Measurements from ENCODE around the gene C17orf78. TPM values are rescaled to one million over a fixed set of nuclear protein-coding genes. Genes with fewer than 3 reads are reported as not detected.
"Not testable (repeated sequence)": the region's sequence is repeated elsewhere in the genome, so short reads cannot be mapped to it uniquely, and the experiment has no call there.

Gene C17orf78
- total and polyA plus RNA-seq, 2 experiments from 2014 or later = not detected

DNA sequence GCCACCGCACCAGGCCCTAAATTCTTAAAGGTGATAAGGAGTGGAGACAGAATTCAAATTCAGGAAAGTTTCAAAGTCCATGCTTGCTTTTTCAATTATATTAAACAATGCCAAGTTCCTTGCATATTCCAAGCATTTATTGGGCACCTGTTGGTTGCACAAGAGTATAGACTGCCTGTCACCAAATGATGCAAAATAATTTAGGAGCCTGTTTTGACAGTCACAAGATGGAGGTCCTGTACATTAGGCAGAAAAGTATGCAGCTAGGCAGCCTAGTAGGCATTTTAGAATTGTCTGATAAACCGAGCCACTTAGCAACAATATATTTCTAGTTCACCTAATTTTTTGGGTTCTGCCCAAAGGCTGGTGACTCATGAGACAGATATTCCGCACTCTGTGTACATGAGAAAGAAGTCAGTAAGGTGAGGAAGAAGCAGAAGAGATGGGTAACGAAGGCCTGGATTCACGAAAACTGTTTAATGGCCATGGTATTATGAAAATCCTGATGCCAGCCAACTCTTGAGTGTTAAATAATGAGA, 23.5 kb downstream of the C17orf78 start:
- no peak overlapping the region for H3K4me3 ChIP-seq
- TF ChIP-seq, protein P1, sequence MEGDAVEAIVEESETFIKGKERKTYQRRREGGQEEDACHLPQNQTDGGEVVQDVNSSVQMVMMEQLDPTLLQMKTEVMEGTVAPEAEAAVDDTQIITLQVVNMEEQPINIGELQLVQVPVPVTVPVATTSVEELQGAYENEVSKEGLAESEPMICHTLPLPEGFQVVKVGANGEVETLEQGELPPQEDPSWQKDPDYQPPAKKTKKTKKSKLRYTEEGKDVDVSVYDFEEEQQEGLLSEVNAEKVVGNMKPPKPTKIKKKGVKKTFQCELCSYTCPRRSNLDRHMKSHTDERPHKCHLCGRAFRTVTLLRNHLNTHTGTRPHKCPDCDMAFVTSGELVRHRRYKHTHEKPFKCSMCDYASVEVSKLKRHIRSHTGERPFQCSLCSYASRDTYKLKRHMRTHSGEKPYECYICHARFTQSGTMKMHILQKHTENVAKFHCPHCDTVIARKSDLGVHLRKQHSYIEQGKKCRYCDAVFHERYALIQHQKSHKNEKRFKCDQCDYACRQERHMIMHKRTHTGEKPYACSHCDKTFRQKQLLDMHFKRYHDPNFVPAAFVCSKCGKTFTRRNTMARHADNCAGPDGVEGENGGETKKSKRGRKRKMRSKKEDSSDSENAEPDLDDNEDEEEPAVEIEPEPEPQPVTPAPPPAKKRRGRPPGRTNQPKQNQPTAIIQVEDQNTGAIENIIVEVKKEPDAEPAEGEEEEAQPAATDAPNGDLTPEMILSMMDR (IDR thresholded peaks at IDR 0.05; ENCODE audit: low read depth, low read length) = no peak
- no peak for DNase-seq (ENCODE audit: low read depth in 1 of 2, low spot score in 1 of 2)

DNA sequence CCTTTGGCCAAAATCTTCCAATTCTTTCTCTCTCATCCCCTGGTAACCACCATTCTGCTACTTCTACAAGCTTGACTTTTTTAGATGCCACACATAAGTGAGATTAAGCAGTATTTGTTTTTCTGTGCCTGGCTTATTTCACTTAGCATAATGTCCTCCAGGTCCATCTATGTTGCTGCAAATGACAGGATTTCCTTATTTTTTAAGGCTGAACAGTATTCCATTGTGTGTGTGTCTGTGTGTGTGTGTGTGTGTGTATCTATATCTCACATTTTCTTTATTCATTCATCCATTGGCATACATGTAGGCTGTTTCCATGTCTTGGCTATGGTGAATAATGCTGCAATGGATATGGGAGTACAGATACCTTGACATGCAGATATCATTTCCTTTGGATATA, 24.7 kb downstream of the C17orf78 start:
- no peaks in the 10 kb centered on the region for H3K9me3 ChIP-seq (ENCODE audit: low read depth)
- TF ChIP-seq, protein P1 (IDR thresholded peaks at IDR 0.05; ENCODE audit: low read depth, low read length) = no peak
- no peak for DNase-seq (ENCODE audit: low read depth in 1 of 2, low spot score in 1 of 2)
- H3K4me1 ChIP-seq (ENCODE audit: low read depth) = no peaks in the 10 kb centered on the region
- H3K27ac ChIP-seq = no peak overlapping the region
- no peaks in the 10 kb centered on the region for H3K27me3 ChIP-seq
- H3K36me3 ChIP-seq = no peaks in the 10 kb centered on the region
- H3K4me3 ChIP-seq = no peak overlapping the region

More for the DNA sequence above, 23.5 kb downstream of the C17orf78 start:
- Histone ChIP-seq H3K36me3 (no peaks in the 10 kb centered on the region), H3K27me3 (no peaks in the 10 kb centered on the region), H3K4me1 (ENCODE audit: low read depth) (no peaks in the 10 kb centered on the region), H3K9me3 (ENCODE audit: low read depth) (no peaks in the 10 kb centered on the region), H3K27ac (no peak overlapping the region)

DNA sequence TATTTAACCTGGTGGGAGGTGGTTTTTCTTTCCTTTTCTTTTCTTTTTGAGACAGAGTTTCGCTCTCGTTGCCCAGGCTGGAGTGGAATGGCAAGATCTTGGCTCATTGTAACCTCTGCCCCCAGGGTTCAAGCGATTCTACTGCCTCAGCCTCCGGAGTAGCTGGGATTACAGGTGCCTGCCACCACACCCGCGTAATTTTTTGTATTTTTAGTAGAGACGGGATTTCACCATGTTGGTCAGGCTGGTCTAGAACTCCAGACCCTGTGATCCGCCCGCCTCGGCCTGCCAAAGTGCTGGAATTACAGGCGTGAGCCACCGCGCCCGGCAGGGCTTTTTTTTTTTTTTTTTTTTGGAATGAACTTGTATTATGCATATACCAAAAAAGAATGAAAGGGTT, 29.7 kb downstream of the C17orf78 start:
- not testable (repeated sequence) for H3K27ac ChIP-seq; H3K4me1 ChIP-seq (ENCODE audit: low read depth); H3K36me3 ChIP-seq; DNase-seq (ENCODE audit: low read depth in 1 of 2, low spot score in 1 of 2); H3K27me3 ChIP-seq; H3K9me3 ChIP-seq (ENCODE audit: low read depth)
- peak overlapping the region; percentile 67 for H3K4me3 ChIP-seq

DNA sequence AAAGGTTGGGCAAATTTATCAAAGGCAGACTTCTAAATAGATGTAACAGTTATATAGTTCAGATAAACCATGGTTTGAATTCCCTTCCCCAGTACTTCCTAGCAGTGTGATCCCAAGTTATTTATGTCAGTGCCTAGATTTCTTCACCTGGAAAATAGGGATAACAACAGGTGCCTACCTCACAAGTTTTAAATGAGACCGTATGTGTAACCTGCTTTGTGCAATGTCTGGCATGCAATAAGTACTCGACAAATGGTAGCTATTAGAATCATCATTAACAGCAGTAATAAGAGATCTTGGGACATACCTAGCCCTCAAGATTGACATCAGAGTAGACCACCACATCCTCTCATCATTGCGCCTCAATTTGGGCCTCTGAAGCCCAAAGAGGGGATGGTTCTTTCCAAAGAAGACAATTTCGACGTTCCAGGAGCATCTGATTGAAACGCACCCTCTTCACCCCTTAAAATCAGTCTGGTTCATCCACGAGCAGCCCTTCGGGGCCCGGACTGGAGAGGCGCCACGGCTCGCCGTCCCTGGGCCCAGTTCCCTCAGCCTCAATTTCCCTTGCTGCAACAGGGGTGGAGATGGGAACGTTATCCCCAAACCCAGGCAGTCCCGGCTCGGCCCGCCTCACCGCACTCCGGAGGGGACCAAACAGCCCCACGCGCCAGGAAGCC, 30.3 kb downstream of the C17orf78 start:
- no peaks in the 10 kb centered on the region for H3K27me3 ChIP-seq
- H3K4me3 ChIP-seq = peak overlapping the region; percentile 67
- H3K27ac ChIP-seq = peak overlapping the region; percentile 77
- H3K4me1 ChIP-seq (ENCODE audit: low read depth) = no peaks in the 10 kb centered on the region
- H3K9me3 ChIP-seq (ENCODE audit: low read depth) = no peaks in the 10 kb centered on the region
- TF ChIP-seq, protein P1 (IDR thresholded peaks at IDR 0.05; ENCODE audit: low read depth, low read length) = no peak
- no peaks in the 10 kb centered on the region for H3K36me3 ChIP-seq
- DNase-seq (ENCODE audit: low read depth in 1 of 2, low spot score in 1 of 2) = peak in 1 of 2 donors; percentile 6

DNA sequence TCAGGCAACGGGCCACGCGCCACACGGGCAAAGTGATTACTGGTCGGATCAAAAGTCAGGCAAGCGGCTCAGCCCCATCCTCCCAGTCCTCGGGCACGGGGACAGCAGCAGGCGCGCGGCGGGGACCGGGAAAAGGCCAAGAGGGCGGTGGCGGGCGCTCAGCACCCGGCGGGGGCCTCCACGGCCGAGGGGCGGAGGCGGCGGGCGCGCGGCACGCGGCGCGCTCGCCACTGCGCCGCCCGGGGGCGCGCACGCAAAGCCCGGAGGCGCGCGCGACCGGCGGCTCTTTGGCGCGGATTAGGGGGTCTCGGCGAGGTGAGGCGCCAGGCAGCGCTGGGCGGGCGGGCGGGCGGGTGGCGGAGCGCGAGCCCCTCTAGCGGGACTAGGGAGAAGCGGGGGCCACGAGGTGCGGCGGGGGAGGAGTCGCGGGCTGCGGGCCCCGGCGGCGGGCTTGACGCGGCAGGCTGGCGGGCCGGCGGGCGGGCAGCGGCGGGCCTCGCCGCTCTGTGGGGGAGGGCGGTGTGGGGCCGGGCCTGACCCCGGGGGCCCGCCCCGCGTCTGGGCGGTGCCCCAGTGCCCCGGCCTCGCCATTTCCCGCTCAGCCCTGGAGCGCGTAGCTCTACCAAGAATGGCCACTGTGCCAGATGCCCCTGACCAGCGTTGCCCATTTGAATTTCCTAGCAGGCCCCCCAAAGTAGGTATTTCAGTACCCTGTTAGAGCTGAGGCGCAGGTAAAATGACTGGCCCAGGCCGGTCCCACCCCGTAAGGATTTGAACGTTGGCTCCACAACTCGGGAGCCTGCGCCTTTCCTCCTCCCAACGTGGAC, 31.1 kb downstream of the C17orf78 start, which contains the start of the genes ACACA and TADA2A:
TSS of gene ACACA (minus strand) at position 202 of the 827 bp plus-strand sequence. CDS start 537 bp downstream, outside the sequence.
TSS of gene TADA2A (plus strand) at position 252 of the 827 bp plus-strand sequence. CDS start 4,480 bp downstream, outside the sequence.
- no peaks in the 10 kb centered on the region for H3K27me3 ChIP-seq
- H3K36me3 ChIP-seq = peaks cover 5% of the 10 kb centered on the region
- no peaks in the 10 kb centered on the region for H3K4me1 ChIP-seq (ENCODE audit: low read depth)
- H3K4me3 ChIP-seq = peak within 1 kb of the TSS; percentile 67
- peak; percentile 85 to 86 for DNase-seq (ENCODE audit: low read depth in 1 of 2, low spot score in 1 of 2)
- TF ChIP-seq, protein P1 (IDR thresholded peaks at IDR 0.05; ENCODE audit: low read depth, low read length) = no peak
- no peaks in the 10 kb centered on the region for H3K9me3 ChIP-seq (ENCODE audit: low read depth)
- peak within 1 kb of the TSS; percentile 77 for H3K27ac ChIP-seq

DNA sequence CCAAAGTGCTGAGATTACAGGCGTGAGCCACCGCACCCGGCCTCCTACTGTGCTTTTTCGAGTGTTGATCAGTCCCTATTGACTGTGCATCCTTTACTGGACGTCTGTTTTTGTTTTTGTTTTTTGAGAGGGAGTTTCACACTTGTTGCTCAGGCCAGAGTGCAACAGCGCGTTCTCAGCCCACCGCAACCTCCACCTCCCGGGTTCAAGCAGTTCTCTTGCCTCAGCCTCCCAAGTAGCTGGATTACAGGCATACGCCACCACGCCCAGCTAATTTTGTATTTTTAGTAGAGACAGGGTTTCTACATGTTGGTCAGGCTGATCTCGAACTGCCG, 32.3 kb downstream of the C17orf78 start:
- H3K27me3 ChIP-seq; H3K27ac ChIP-seq; H3K4me1 ChIP-seq (ENCODE audit: low read depth); DNase-seq (ENCODE audit: low read depth in 1 of 2, low spot score in 1 of 2); H3K4me3 ChIP-seq; H3K9me3 ChIP-seq (ENCODE audit: low read depth): not testable (repeated sequence)
- H3K36me3 ChIP-seq = peaks cover 15% of the 10 kb centered on the region
